GM12878 (cell line): ENCODE data around the gene HRH3. TPM values are rescaled to one million over a fixed set of nuclear protein-coding genes. Genes with fewer than 3 reads are reported as not detected.

Experiments
- ATAC-seq: fragments of 200-7000 bp; cut with Tn5 transposase; 3 replicates; pipeline ENCODE4 v1.9.1; 2020; ENCODE audit warnings: mild to moderate bottlenecking, moderate library complexity
- BruUV-seq: library from RNA; stranded (reverse); fragments of 400-500 nt; replicated peaks from 2 replicates; lab custom pipeline; 2021; lab: Mats Ljungman, UMichigan
- CTCF ChIA-PET: fragments of 300-600 bp; sonication (Branson Sonifier 250); formaldehyde crosslinking; extraction: SDS; loops from one replicate; lab custom pipeline; 2021; ENCODE audit warnings: inconsistent platforms; lab: Yijun Ruan, JAX
- POLR2A ChIA-PET: fragments of 350-600 bp; formaldehyde crosslinking; extraction: SDS; loops from one replicate; lab custom pipeline; 2021; ENCODE audit warnings: inconsistent platforms; lab: Charles Lee
- RAD21 ChIA-PET: fragments of 300-600 bp; sonication (Branson Sonifier 250); formaldehyde crosslinking; loops from one replicate; lab custom pipeline; 2023; ENCODE audit warnings: antibody characterized with exemption; ENCODE audit not compliant: unreplicated experiment; lab: Charles Lee
- SMC1A ChIA-PET: fragments of 300-600 bp; sonication (Branson Sonifier 250); formaldehyde crosslinking; loops from one replicate; lab custom pipeline; 2023; ENCODE audit not compliant: unreplicated experiment, uncharacterized antibody; lab: Charles Lee
- DNase-seq: peaks from one replicate; pipeline ENCODE4 v3.0.0-alpha.2; 2011; ENCODE audit warnings: low read depth, low spot score
- FAIRE-seq: peaks from 3 replicates; lab custom pipeline; 2011; peaks lifted over from hg19 to GRCh38; lab: Jason Lieb, UNC
- H2AFZ ChIP-seq: 2 replicates; pipeline ENCODE4 v1.6.0; 2011; ENCODE audit warnings: low read depth, low read length, control low read depth; ENCODE audit not compliant: control insufficient read depth
- H3K27ac ChIP-seq: 2 replicates; pipeline ENCODE4 v1.5.1; 2011; ENCODE audit warnings: control low read depth; ENCODE audit not compliant: control insufficient read depth, insufficient read depth
- H3K27me3 ChIP-seq, 2 experiments: replicated peaks in 1 of 2; 2 replicates each; pipeline versions ENCODE4 v1.6.0 to v1.6.1; 2011; ENCODE audit warnings: low read length in 1 of 2; ENCODE audit not compliant: control insufficient read depth in 2 of 2, insufficient read depth in 2 of 2
- H3K36me3 ChIP-seq, 2 experiments: 2 replicates each; pipeline ENCODE4 v1.5.1; 2011; ENCODE audit warnings: low read length in 1 of 2; ENCODE audit not compliant: control insufficient read depth in 2 of 2, insufficient read depth in 2 of 2
- H3K4me1 ChIP-seq: 2 replicates; pipeline ENCODE4 v1.6.1; 2011; ENCODE audit warnings: mild to moderate bottlenecking, low read length, moderate library complexity, mixed read lengths; ENCODE audit not compliant: control insufficient read depth, insufficient read depth
- H3K4me2 ChIP-seq: 2 replicates; pipeline ENCODE4 v1.6.0; 2011; ENCODE audit warnings: control low read depth; ENCODE audit not compliant: control insufficient read depth, insufficient read depth
- H3K4me3 ChIP-seq: fragments of 200-600 bp; sonication (generic); 2 replicates; pipeline ENCODE4 v1.5.1; 2016
- H3K79me2 ChIP-seq: 2 replicates; pipeline ENCODE4 v1.6.0; 2011; ENCODE audit warnings: low read length; ENCODE audit not compliant: control insufficient read depth, insufficient read depth
- H3K9ac ChIP-seq: 2 replicates; pipeline ENCODE4 v1.8.0; 2011; ENCODE audit warnings: low read length, control low read depth, mixed read lengths; ENCODE audit not compliant: control insufficient read depth, insufficient read depth
- H3K9me3 ChIP-seq: replicated peaks from 3 replicates; pipeline ENCODE4 v1.5.1; 2011; ENCODE audit warnings: mild to moderate bottlenecking, low read length; ENCODE audit not compliant: control insufficient read depth, insufficient read depth
- H4K20me1 ChIP-seq: 2 replicates; pipeline ENCODE4 v1.6.0; 2011; ENCODE audit not compliant: control insufficient read depth, insufficient read depth
- BACH1 ChIP-seq: fragments of 450-650 bp; IDR thresholded peaks from 2 replicates; pipeline ENCODE4 v1.6.1; 2017; ENCODE audit warnings: mild to moderate bottlenecking, borderline replicate concordance
- BCL11A ChIP-seq: IDR thresholded peaks from 2 replicates; pipeline ENCODE4 v1.6.1; 2011; ENCODE audit warnings: low read depth, low read length
- BRCA1 ChIP-seq: IDR thresholded peaks from 2 replicates; pipeline ENCODE4 v1.6.1; 2011; ENCODE audit warnings: low read depth, low read length, improper control_type of control experiment
- CEBPB ChIP-seq, 2 experiments: fragments of 150-350 bp in 1 of 2; IDR thresholded peaks; 2 replicates each; pipeline ENCODE4 v1.6.1; 2012 to 2014; ENCODE audit warnings: low read depth in 2 of 2, low read length in 2 of 2, borderline replicate concordance in 1 of 2, inconsistent platforms in 1 of 2
- CREB1 ChIP-seq: IDR thresholded peaks from 2 replicates; pipeline ENCODE4 v1.6.1; 2012; ENCODE audit warnings: low read depth, mild to moderate bottlenecking, inconsistent platforms
- EGR1 ChIP-seq, 2 experiments: IDR thresholded peaks; 1 replicate in 1 of 2; 2 replicates in 1 of 2; pipeline ENCODE4 v1.6.1; 2011 to 2012; ENCODE audit warnings: low read depth in 2 of 2, low read length in 2 of 2, borderline replicate concordance in 1 of 2, mild to moderate bottlenecking in 1 of 2, moderate library complexity in 1 of 2
- ESRRA ChIP-seq: IDR thresholded peaks from 2 replicates; pipeline ENCODE4 v1.6.1; 2012; ENCODE audit warnings: mild to moderate bottlenecking, low read length, improper control_type of control experiment
- FOS ChIP-seq: IDR thresholded peaks from 3 replicates; pipeline ENCODE4 v1.6.1; 2011; ENCODE audit warnings: borderline replicate concordance; ENCODE audit not compliant: insufficient read length; ENCODE audit errors: extremely low read depth
- GABPA ChIP-seq: IDR thresholded peaks from 2 replicates; pipeline ENCODE4 v1.6.1; 2014; ENCODE audit warnings: antibody characterized with exemption, low read depth, mild to moderate bottlenecking, inconsistent platforms
- GATAD2B ChIP-seq: fragments of 450-650 bp; conservative IDR thresholded peaks from 2 replicates; pipeline ENCODE4 v1.6.1; 2017; ENCODE audit warnings: low read depth, mild to moderate bottlenecking, moderate library complexity
- IKZF2 ChIP-seq, 2 experiments: fragments of 450-650 bp; IDR thresholded peaks; 2 replicates each; pipeline ENCODE4 v1.6.1; 2017; ENCODE audit warnings: mild to moderate bottlenecking in 2 of 2, moderate library complexity in 2 of 2
- NR2C1 ChIP-seq: fragments of 450-650 bp; IDR thresholded peaks from 2 replicates; pipeline ENCODE4 v1.6.1; 2017; ENCODE audit warnings: antibody characterized with exemption, mild to moderate bottlenecking, moderate library complexity
- NR2C2 ChIP-seq: IDR thresholded peaks from 2 replicates; pipeline ENCODE4 v1.6.1; 2011; ENCODE audit warnings: borderline replicate concordance, low read depth; ENCODE audit not compliant: control insufficient read depth, insufficient read length
- POLR2AphosphoS5 ChIP-seq: IDR thresholded peaks from 2 replicates; pipeline ENCODE4 v1.6.1; 2011; ENCODE audit warnings: mild to moderate bottlenecking, low read length, inconsistent platforms
- RUNX3 ChIP-seq: IDR thresholded peaks from 2 replicates; pipeline ENCODE4 v1.6.1; 2012; ENCODE audit warnings: low read length, inconsistent platforms
- SIN3A ChIP-seq: IDR thresholded peaks from 2 replicates; pipeline ENCODE4 v1.6.1; 2012; ENCODE audit warnings: low read depth, low read length, improper control_type of control experiment
- STAT1 ChIP-seq: fragments of 450-650 bp; conservative IDR thresholded peaks from 2 replicates; pipeline ENCODE4 v1.6.1; 2014; ENCODE audit warnings: antibody characterized with exemption, mild to moderate bottlenecking
- STAT3 ChIP-seq: IDR thresholded peaks from 2 replicates; pipeline ENCODE4 v1.6.1; 2011; ENCODE audit warnings: low read depth, low read length, improper control_type of control experiment
- TBL1XR1 ChIP-seq: IDR thresholded peaks from 2 replicates; pipeline ENCODE4 v1.6.1; 2012; ENCODE audit warnings: low read depth, low read length, improper control_type of control experiment
- YY1 ChIP-seq: IDR thresholded peaks from 2 replicates; pipeline ENCODE4 v1.6.1; 2011; ENCODE audit warnings: low read depth, mild to moderate bottlenecking, low read length
- ZBED1 ChIP-seq: IDR thresholded peaks from 2 replicates; pipeline ENCODE4 v1.6.1; 2016; ENCODE audit warnings: borderline replicate concordance
- ZNF207 ChIP-seq: fragments of 450-650 bp; IDR thresholded peaks from 2 replicates; pipeline ENCODE4 v1.6.1; 2014; ENCODE audit warnings: antibody characterized with exemption, mild to moderate bottlenecking, borderline replicate concordance
- WGBS: methylation state at CpG from one replicate; pipeline ENCODE4 v1.1.6; 2016; ENCODE audit warnings: low lambda C conversion rate; ENCODE audit not compliant: insufficient replicate concordance, insufficient coverage; ENCODE audit errors: missing lambda C conversion rate; 5-methylcytosine and 5-hydroxymethylcytosine counted together
- in situ Hi-C: fragments of 300-500 bp; cut with MboI; formaldehyde crosslinking; loops from 9 replicates; pipeline ENCODE4 v1.14.3; 2018; ENCODE audit warnings: mixed read lengths
- intact Hi-C: fragments of 100-400 bp; cut with micrococcal nuclease; formaldehyde crosslinking; loops from one replicate; pipeline ENCODE4 v1.14.2; 2022; ENCODE audit not compliant: unreplicated experiment
- polyA plus RNA-seq, 11 experiments: library from polyadenylated mRNA; depleted of rRNA in 4 of 11; unstranded in 6 of 11; stranded (reverse) in 5 of 11; fragments of >200 nt; fragmentation: Nextera tagmentation in 4 of 11; fragmentation: Illumina TruSeq in 1 of 11; extraction: Ambion mirVana in 4 of 11; extraction: Trizol in 1 of 11; gene quantifications; 1 replicate in 1 of 11; 2 replicates in 10 of 11; pipeline versions ENCODE4 v1.2.1 to v1.2.3, GENCODE V29; 2011 to 2016; ENCODE audit warnings: inconsistent platforms in 2 of 11, missing spikeins in 2 of 11, low read depth in 1 of 11
- total RNA-seq, 4 experiments: library from RNA; depleted of rRNA in 3 of 4; stranded (reverse); fragments of >200 nt in 3 of 4; fragmentation: Illumina TruSeq in 1 of 4; extraction: Trizol in 1 of 4; gene quantifications; 2 replicates each; pipeline versions ENCODE4 v1.2.1 to v1.2.3, GENCODE V29; 2013 to 2021
- TF ChIP-seq, protein P1 (sequence below): fragments of 450-650 bp; formaldehyde crosslinking; IDR thresholded peaks from 2 replicates; pipeline ENCODE4 v1.4.0; 2022; ENCODE audit warnings: mild to moderate bottlenecking, moderate library complexity
- TF ChIP-seq, protein P2 (sequence below): IDR thresholded peaks from 2 replicates; pipeline ENCODE4 v1.6.1; 2012; ENCODE audit warnings: low read depth, low read length, improper control_type of control experiment

Gene HRH3
- total and polyA plus RNA-seq, 10 of the 15 experiments (the other 5 are each of a cell fraction or from before 2014, with no cell fraction given): not detected

- TF ChIP-seq, protein P1, sequence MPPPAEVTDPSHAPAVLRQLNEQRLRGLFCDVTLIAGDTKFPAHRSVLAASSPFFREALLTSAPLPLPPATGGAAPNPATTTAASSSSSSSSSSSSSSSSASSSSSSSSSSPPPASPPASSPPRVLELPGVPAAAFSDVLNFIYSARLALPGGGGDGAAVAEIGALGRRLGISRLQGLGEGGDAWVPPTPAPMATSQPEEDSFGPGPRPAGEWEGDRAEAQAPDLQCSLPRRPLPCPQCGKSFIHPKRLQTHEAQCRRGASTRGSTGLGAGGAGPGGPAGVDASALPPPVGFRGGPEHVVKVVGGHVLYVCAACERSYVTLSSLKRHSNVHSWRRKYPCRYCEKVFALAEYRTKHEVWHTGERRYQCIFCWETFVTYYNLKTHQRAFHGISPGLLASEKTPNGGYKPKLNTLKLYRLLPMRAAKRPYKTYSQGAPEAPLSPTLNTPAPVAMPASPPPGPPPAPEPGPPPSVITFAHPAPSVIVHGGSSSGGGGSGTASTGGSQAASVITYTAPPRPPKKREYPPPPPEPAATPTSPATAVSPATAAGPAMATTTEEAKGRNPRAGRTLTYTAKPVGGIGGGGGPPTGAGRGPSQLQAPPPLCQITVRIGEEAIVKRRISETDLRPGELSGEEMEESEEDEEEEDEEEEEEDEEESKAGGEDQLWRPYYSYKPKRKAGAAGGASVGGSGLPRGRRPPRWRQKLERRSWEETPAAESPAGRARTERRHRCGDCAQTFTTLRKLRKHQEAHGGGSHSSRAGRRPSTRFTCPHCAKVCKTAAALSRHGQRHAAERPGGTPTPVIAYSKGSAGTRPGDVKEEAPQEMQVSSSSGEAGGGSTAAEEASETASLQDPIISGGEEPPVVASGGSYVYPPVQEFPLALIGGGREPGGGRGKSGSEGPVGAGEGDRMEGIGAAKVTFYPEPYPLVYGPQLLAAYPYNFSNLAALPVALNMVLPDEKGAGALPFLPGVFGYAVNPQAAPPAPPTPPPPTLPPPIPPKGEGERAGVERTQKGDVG: no peak
- TF ChIP-seq TBL1XR1: no peak
- no peak for TF ChIP-seq FOS
- TF ChIP-seq NR2C1: no peak
- TF ChIP-seq ZBED1: no peak
- TF ChIP-seq BRCA1: no peak
- TF ChIP-seq CEBPB (IDR thresholded peaks at IDR 0.05; ENCODE audit: borderline replicate concordance in 1 of 2, low read depth in 2 of 2, low read length in 2 of 2): no peak
- TF ChIP-seq GATAD2B: no peak
- TF ChIP-seq STAT1: no peak
Observed at GRCh38 chr20:62181808-62182207, 38.3 kb downstream of the HRH3 start (continued).

DNA sequence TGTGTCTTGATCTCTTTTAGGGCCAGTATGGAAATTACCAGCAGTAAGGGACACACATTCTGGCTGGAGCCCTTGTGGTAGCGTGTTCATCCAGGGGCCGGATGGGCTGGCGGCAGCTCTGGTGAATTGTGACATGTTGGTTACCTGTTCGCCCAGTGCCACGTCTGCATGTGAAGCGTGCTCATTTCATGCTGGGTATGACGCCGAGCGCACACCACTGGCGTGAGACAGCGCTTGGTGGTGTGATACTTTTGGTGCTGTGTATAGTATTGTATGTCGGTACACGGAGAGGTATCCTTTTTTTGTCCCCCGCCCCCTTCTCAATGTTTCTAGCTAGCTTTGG, 40.9 kb downstream of the HRH3 start:
- no peak overlapping the region for H3K27ac ChIP-seq
- FAIRE-seq: no peak
- intact Hi-C loops: no loop called here
- no peaks in the 10 kb centered on the region; a peak in 3 of 4 replicates for H3K36me3 ChIP-seq
- BruUV-seq: no TSS peak
- RAD21 ChIA-PET: no interaction called here
- POLR2A ChIA-PET: no interaction called here
- SMC1A ChIA-PET: no interaction called here
- H3K4me2 ChIP-seq: no peak overlapping the region
- H3K9me3 ChIP-seq: no peaks in the 10 kb centered on the region
- H3K9ac ChIP-seq: no peak overlapping the region
- no peaks in the 10 kb centered on the region for H4K20me1 ChIP-seq
- H3K4me1 ChIP-seq: no peaks in the 10 kb centered on the region
- in situ Hi-C loops: no loop called here
- WGBS: 98% methylated on average over 14 of the region's 14 CpGs
- CTCF ChIA-PET: no interaction called here
- ATAC-seq: no peak
- no peaks in the 10 kb centered on the region for H3K27me3 ChIP-seq
- H3K4me3 ChIP-seq: no peak overlapping the region
- peaks cover 14% of the 10 kb centered on the region for H3K79me2 ChIP-seq
- DNase-seq: no peak
- H2AFZ ChIP-seq: no peak overlapping the region
- TF ChIP-seq IKZF2 (IDR thresholded peaks at IDR 0.05): no peak
- no peak for TF ChIP-seq YY1
- TF ChIP-seq STAT1: no peak
- no peak for TF ChIP-seq NR2C2
- TF ChIP-seq BACH1: no peak
- no peak for TF ChIP-seq ZNF207
- no peak for TF ChIP-seq RUNX3
- TF ChIP-seq GABPA: no peak
- TF ChIP-seq CREB1: no peak
- TF ChIP-seq EGR1 (IDR thresholded peaks at IDR 0.05; ENCODE audit: borderline replicate concordance in 1 of 2, low read depth in 2 of 2, low read length in 2 of 2): no peak
- TF ChIP-seq, protein P2, sequence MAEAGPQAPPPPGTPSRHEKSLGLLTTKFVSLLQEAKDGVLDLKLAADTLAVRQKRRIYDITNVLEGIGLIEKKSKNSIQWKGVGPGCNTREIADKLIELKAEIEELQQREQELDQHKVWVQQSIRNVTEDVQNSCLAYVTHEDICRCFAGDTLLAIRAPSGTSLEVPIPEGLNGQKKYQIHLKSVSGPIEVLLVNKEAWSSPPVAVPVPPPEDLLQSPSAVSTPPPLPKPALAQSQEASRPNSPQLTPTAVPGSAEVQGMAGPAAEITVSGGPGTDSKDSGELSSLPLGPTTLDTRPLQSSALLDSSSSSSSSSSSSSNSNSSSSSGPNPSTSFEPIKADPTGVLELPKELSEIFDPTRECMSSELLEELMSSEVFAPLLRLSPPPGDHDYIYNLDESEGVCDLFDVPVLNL: no peak
- TF ChIP-seq SIN3A: no peak
- no peak for TF ChIP-seq BCL11A
- no peak for TF ChIP-seq POLR2AphosphoS5
- no peak for TF ChIP-seq STAT3
- no peak for TF ChIP-seq ESRRA
